ENCODE measurements around the gene RPS15A.

Gene RPS15A

GRCh38 chr16:18789850-18790706 lies at the start of gene RPS15A:
Gene RPS15A, minus strand, starts transcription at chr16:18790334. Its CDS starts 1,221 bp downstream, at chr16:18789113.
- DNase-seq (ENCODE audit: low read depth in 2 of 2): peak; percentile 75 to 80

DNA sequence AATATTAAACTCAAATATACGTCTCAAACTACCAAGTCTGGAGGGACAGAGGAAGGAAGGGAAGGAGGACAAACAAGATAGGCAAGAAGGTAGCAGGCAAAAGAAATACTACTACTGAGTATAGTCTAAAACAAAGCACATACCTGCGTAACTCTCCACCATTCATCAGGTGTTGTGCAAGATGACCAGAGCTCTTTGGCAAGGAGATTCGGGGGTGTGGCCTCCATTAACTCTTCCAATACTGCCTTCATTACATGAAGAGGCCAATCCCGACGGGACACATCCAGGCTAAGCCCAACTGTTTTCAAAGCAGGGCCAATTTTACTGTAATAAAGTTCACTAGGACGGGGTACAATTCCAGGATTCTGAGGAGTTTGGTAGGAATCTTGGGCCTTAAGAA lies 49.4 kb upstream of the RPS15A start:
- no peak for DNase-seq (ENCODE audit: low read depth in 2 of 2)

- DNase-seq (ENCODE audit: low read depth in 2 of 2): no peak
Measured at GRCh38 chr16:18836702-18837101, 46.6 kb upstream of the RPS15A start.

DNA sequence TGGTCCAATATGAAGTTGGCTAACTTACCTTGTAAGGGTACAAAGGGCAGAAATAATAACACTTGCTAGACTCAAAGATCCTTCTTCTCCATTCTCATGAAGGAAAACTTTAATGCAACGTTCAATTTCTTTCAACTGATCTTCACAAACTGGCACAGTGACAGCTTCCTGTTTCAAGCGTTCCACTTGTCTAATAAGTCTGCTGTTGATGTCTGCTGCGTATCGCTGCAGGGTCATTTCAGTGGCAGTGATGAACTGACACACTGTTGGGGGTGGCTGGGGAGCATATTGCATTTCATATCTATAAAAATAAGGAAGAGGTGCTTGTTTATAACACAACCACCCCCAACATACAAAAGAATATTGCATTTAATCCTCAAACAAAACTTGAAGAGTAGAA lies 44.7 kb upstream of the RPS15A start:
- DNase-seq (ENCODE audit: low read depth in 2 of 2): no peak

DNA sequence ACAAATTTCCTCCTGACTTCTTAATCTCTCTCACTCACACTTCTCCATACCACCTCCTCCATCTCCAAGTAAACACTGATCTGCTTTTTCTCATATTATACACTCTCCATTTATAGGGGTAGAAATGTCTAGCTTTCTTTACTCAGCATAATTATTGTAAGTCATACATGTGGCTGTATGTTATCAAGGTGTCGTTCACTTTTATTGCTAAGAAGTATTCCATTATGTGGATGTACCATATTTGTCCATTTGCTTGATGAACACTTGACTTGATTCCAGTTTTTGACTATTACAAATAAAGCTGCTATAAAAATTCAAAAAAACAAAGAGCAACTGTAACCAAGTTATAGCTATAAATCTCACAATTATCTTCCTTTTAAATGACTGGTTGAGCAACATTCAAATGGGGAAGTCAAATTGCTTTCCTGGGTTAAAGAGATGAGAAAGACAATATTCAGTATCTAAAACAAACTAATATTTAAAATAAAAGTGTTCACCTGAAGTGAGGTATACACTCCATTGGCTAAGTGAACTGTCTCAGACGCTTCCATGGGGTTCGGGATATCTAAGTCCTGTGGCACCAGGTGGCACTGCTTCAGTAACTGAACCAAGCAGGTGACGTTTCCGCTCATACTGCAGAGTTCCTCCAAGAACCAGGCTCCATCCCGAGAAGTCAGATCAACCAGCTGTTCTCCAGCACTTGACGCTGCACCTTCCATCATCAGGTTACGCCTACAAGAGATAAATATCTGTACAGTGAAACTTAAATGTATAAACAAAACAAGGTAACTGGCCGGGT lies 43.8 kb upstream of the RPS15A start:
- DNase-seq (ENCODE audit: low read depth in 2 of 2): no peak

- DNase-seq (ENCODE audit: low read depth in 2 of 2): no peak
Measured at GRCh38 chr16:18832613-18833012, 42.5 kb upstream of the RPS15A start.

- DNase-seq (ENCODE audit: low read depth in 2 of 2): no peak
Measured at GRCh38 chr16:18832006-18832405, 41.9 kb upstream of the RPS15A start.

- DNase-seq (ENCODE audit: low read depth in 2 of 2): no peak
Measured at GRCh38 chr16:18829251-18829650, 39.1 kb upstream of the RPS15A start.

DNA sequence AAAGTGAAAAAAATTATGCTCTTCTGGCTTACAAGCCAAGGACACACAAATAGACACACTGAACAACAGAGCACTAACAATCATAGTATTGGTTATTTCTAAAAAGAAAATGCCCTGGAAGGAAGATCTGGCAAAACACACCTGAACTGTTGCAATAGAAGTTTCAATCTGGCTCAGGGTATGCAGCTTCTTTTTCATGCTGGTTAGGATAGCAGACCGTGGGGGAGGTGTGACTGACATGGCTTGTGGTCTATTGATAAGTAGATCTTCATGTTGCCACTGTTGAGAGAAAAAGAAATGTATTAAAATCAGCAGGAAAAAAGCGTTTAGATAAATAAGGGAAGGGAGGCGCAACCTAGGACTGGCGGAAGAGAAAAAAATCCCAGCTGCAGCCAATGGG lies 37.8 kb upstream of the RPS15A start:
- DNase-seq (ENCODE audit: low read depth in 2 of 2): no peak

- no peak for DNase-seq (ENCODE audit: low read depth in 2 of 2)
Measured at GRCh38 chr16:18816286-18816685, 26.2 kb upstream of the RPS15A start.

DNA sequence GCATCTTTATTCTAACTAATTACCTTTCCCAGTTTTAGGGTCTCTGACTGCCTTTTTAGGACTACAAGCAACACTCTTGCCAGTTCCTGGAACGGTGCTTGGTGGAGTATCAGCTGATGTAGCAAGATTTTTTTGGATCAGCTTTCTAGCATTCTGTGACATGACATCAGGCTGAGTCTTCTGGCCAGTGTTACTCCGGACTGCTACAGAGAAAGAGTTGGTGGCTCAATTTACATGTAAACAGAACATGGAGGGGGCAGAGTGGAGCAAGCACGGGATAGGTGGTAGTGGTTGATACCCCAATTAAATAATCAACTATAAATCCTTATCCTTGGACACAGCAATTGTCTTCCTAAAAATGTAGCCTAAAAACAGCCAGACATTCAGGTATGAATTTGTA lies 21.8 kb upstream of the RPS15A start:
- no peak for DNase-seq (ENCODE audit: low read depth in 2 of 2)

DNA sequence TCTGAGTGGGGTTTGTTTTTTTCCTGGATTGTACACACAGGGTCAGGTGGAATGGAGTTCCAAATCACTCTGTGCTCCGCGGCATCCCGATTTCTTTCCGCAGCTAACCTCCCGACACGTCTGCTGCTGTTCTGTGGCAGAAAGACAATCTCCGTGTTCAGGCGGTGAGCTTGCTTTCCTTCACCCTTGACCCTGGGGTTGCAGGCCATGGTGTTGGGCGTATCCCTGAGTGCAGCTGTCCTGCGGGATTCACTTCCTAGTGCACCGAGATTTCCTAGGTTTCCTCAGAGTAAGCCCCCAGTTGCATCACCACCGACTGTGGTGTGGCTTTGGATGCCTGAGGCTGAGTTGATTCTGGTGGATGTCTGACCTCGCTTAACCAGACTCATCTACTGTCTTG lies 19.0 kb upstream of the RPS15A start:
- DNase-seq (ENCODE audit: low read depth in 2 of 2): no peak

GRCh38 chr16:18805257-18805773 lies 15.2 kb upstream of the RPS15A start:
- no peak for DNase-seq (ENCODE audit: low read depth in 2 of 2)

DNA sequence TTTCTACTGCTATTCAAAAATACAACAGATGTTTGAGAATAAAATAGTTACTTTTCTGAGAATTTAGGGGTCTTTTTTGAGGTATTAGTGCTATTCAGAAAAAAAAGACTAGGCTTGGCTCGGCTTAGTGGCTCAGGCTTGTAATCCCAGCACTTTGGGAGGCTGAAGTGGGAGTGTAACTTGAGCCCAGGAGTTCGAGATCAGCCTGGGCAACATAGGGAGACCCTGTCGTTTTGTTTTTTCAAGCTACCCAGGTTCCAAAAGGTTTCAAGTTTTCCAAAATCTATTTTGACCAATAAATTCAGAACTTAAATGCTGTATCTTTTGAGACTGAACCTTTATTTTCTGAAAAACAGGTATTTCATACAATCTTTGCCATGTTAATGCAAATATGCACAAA lies 14.4 kb upstream of the RPS15A start:
- no peak for DNase-seq (ENCODE audit: low read depth in 2 of 2)

DNA sequence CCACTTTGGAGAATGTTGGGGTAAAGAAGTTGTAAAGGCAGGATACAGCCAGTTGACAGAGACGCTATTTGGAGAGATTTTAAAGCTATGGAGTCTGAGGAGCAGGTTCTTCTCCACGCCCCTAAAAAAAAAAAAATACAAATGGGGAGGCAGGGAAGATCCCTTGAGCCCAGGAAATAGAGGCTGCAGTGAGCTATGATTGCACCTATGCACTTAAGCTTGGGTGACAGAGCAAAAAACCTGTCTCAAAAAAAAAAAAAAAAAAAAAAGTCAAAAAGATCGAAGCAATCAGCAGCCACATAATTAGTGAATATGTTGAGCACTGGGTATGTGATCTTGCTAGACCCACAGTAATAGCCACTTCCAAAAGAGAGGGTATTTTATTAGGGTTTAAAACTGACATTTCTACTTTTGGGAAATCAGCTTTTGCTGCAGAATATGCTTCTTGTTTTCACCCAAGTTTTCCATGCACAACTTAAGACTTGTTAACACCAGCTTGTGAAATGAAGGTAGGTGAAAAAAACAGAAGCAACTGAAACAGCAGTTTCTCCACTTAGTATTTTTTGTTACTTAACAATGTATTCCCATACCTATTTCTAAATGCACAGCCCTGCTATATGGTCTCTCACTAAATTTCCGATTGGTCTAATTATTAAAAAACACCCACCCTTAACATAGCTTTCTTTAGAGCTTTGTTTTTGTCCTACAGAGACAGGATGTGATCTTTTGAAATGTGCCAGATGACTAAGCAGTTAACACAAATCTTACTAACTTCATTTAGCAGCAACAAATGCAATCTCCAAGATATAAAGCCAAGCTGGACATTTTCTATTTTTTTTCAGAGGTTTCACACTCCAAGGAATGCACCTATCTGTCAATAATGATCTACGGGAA lies 13.7 kb upstream of the RPS15A start:
- DNase-seq (ENCODE audit: low read depth in 2 of 2): no peak

DNA sequence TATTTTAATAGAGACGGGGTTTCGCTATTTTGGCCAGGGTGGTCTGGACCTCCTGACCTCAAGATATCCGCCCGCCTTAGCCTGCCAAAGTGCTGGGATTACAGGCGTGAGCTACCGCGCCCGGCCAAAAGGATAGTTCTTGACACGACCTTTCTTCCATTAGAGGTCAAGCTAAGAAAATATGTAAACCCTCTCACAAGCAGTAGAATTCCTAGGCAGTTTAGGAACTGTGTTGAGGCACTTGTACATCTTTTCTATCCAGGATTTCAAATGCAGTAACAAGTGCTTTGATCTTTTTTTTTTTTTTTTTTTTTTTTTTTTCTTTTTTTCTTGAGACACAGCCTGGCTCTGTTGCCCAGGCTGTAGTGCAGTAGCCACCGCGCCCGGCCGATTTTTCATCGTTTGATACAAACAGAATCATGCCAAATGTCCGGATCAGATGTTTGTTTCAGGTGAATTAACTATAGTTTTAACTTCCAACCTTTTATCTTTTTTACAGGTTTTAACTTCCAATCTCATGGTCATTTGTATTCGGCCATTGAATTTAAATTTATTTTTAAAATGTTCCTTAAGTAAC lies 12.7 kb upstream of the RPS15A start:
- DNase-seq (ENCODE audit: low read depth in 2 of 2): no peak

GRCh38 chr16:18801145-18801972 lies 11.2 kb upstream of the RPS15A start, which contains the start of gene ARL6IP1:
Gene ARL6IP1, minus strand, starts transcription at chr16:18801549. Its CDS starts 83 bp downstream, at chr16:18801466.
- DNase-seq (ENCODE audit: low read depth in 2 of 2): peak; percentile 97

- DNase-seq (ENCODE audit: low read depth in 2 of 2): no peak
Measured at GRCh38 chr16:18800775-18801144, 10.6 kb upstream of the RPS15A start.

DNA sequence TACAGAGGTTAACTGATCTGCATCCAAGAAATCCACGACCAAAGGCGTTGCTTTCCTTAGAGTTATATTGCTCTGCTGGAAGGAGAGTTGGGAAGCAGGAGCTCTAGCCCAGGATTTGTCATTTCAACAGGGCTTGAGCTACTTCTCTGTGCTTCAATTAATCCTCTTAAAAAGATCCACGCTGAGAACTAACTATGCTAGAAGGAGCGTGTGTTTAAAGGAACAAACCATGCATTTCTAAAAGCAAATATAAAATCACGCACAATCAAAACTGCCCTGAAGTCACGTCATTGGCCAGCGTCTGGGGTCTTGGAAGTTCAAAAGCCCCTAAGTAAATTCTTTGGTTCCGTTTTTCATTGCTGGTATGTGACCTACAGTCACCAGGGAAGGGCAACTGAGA lies 10.2 kb upstream of the RPS15A start:
- no peak for DNase-seq (ENCODE audit: low read depth in 2 of 2)

DNA sequence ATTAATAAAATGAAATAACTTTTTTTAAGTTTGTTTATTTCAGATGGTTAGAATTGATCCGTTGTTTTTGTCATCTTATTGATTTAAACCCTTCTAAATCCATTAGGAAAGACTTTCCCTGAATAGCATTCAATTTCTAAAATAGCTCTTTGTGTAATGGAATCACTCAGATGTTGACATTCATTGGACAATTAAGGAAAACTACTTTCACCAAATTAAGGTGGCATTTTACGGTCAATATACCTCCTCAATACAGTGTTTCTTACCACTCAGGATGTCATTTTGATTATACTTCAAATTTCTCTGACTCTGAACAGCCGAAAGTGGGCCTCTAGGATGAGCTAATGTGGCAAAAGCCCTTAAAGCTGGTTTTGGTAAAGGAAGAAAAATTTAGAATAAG lies 9.4 kb upstream of the RPS15A start:
- no peak for DNase-seq (ENCODE audit: low read depth in 2 of 2)

Data from stimulated activated CD8-positive, alpha-beta memory T cell treated with anti-CD3 and anti-CD28 coated beads, Interleukin-7, amount 100 ng/mL, for 1 hour (primary cell).